ENCODE measurements around the gene TXNDC8. TPM values are rescaled to one million over a fixed set of nuclear protein-coding genes. Genes with fewer than 3 reads are reported as not detected.
A peak's percentile ranks its signal among the peaks of the same experiment; 100 is the strongest.

TXNDC8 gene
- total and polyA plus RNA-seq, 7 experiments from 2014 or later, result not detected

DNA sequence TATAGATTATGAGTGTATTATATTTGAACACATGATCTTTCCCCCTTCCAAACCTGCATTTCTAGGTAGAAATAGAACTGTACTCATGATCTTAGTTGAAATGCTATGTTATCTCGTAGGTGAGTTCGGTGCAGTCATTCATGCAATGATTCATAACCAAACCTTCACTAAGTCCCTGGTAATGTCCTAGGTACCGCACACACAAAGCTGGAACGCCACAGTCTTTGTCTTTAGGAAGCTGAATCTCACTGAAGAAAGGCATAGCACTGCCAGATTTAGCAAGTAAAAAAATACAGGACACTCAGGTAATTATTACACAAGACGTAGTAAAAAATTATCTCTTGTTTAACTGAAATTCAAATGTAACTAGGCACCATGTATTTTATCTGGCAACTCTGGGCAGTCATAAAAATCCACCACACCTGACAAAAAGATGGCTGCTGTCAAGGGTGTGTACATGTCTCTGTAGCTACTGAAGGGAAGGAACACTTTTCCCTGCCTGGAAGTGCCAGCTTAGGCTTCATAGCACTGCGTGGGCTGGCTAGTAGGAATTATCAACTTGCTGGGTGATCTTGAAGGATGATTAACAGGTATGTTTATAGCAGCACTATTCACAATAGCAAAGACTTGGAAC lies 53.3 kb downstream of the TXNDC8 start:
- no peak for ATAC-seq
- no peak overlapping the region for H3K4me3 ChIP-seq (ENCODE audit: low read length)
- H3K27me3 ChIP-seq (ENCODE audit: control insufficient read depth in 2 of 2, insufficient read depth in 2 of 2, low read length in 2 of 2), result no peaks in the 10 kb centered on the region
- H3K9me3 ChIP-seq (ENCODE audit: control insufficient read depth in 2 of 3, low read length in 3 of 3), result no peaks in the 10 kb centered on the region
- H3K4me1 ChIP-seq (ENCODE audit: control insufficient read depth in 2 of 2, insufficient read depth in 2 of 2, low read length in 2 of 2), result no peaks in the 10 kb centered on the region
- no peaks in the 10 kb centered on the region for H3K36me3 Mint-ChIP-seq
- H3K27ac ChIP-seq (ENCODE audit: low read depth, low read length), result no peak overlapping the region
- H3K9me3 Mint-ChIP-seq, result peaks cover 0 to 5% (median 0%) of the 10 kb centered on the region in 11 donors
- H3K4me3 Mint-ChIP-seq, result no peak overlapping the region
- ChIA-PET CTCF (no interaction called here), POLR2A (no interaction called here)
- no peak for DNase-seq
- no peaks in the 10 kb centered on the region for H3K36me3 ChIP-seq (ENCODE audit: control insufficient read depth in 2 of 3, insufficient read depth in 3 of 3, low read length in 3 of 3)
- H3K27ac Mint-ChIP-seq, result no peak overlapping the region
- H3K27me3 Mint-ChIP-seq, result peaks cover 0 to 13% (median 5%) of the 10 kb centered on the region in 5 donors
- no peaks in the 10 kb centered on the region for H3K4me1 Mint-ChIP-seq
- intact Hi-C loops (cut with micrococcal nuclease), result no loop called here

DNA sequence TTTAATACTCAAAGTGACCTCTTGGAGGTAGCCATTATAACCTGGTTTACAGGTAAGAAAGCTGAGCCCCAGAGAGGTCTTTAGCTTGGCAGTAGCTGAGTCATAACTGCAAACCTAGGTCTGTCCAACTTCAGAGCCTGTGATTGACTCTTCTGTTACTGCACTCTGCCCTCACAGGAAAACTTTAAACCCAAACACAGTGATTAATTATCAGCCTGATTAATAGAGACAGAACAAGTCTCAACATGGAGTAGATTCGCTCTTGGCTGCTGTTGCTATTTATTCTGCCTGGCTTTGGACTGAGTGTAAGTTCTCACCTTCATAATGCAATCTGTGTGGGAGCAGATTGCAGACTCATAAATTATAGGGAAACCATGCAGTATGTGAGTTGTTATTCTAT lies 53.9 kb downstream of the TXNDC8 start:
- no peak overlapping the region for H3K4me3 Mint-ChIP-seq
- no peaks in the 10 kb centered on the region for H3K4me1 ChIP-seq (ENCODE audit: control insufficient read depth in 2 of 2, insufficient read depth in 2 of 2, low read length in 2 of 2)
- CTCF ChIA-PET, result no interaction called here
- no peak for DNase-seq
- H3K4me3 ChIP-seq (ENCODE audit: low read length), result no peak overlapping the region
- POLR2A ChIA-PET, result no interaction called here
- no peaks in the 10 kb centered on the region for H3K9me3 ChIP-seq (ENCODE audit: control insufficient read depth in 2 of 3, low read length in 3 of 3)
- intact Hi-C loops (cut with micrococcal nuclease), result no loop called here
- no peaks in the 10 kb centered on the region for H3K27me3 ChIP-seq (ENCODE audit: control insufficient read depth in 2 of 2, insufficient read depth in 2 of 2, low read length in 2 of 2)
- no peaks in the 10 kb centered on the region for H3K36me3 Mint-ChIP-seq
- H3K4me1 Mint-ChIP-seq, result peaks cover 0 to 1% (median 0%) of the 10 kb centered on the region in 7 donors
- no peaks in the 10 kb centered on the region for H3K36me3 ChIP-seq (ENCODE audit: control insufficient read depth in 2 of 3, insufficient read depth in 3 of 3, low read length in 3 of 3)
- H3K27ac Mint-ChIP-seq, result no peak overlapping the region
- peaks cover 0 to 17% (median 7%) of the 10 kb centered on the region in 5 donors for H3K27me3 Mint-ChIP-seq
- H3K9me3 Mint-ChIP-seq, result peaks cover 0 to 3% (median 0%) of the 10 kb centered on the region in 11 donors
- ATAC-seq, result no peak
- H3K27ac ChIP-seq (ENCODE audit: low read depth, low read length), result no peak overlapping the region

GRCh38 chr9:110282739-110283081 lies 55.0 kb downstream of the TXNDC8 start:
- no peaks in the 10 kb centered on the region for H3K27me3 ChIP-seq (ENCODE audit: control insufficient read depth in 2 of 2, insufficient read depth in 2 of 2, low read length in 2 of 2)
- no peaks in the 10 kb centered on the region for H3K36me3 Mint-ChIP-seq
- no peak overlapping the region for H3K27ac ChIP-seq (ENCODE audit: low read depth, low read length)
- intact Hi-C loops (cut with micrococcal nuclease), result no loop called here
- peaks cover 0 to 19% (median 7%) of the 10 kb centered on the region in 5 donors for H3K27me3 Mint-ChIP-seq
- H3K9me3 Mint-ChIP-seq, result peaks cover 0 to 3% (median 0%) of the 10 kb centered on the region in 11 donors
- no peak overlapping the region for H3K4me3 Mint-ChIP-seq
- H3K36me3 ChIP-seq (ENCODE audit: control insufficient read depth in 2 of 3, insufficient read depth in 3 of 3, low read length in 3 of 3), result no peaks in the 10 kb centered on the region
- no peaks in the 10 kb centered on the region for H3K9me3 ChIP-seq (ENCODE audit: control insufficient read depth in 2 of 3, low read length in 3 of 3)
- H3K27ac Mint-ChIP-seq, result no peak overlapping the region
- ChIA-PET POLR2A (no interaction called here), CTCF (no interaction called here)
- no peak overlapping the region for H3K4me3 ChIP-seq (ENCODE audit: low read length)
- H3K4me1 ChIP-seq (ENCODE audit: control insufficient read depth in 2 of 2, insufficient read depth in 2 of 2, low read length in 2 of 2), result no peaks in the 10 kb centered on the region
- H3K4me1 Mint-ChIP-seq, result peaks cover 0 to 2% (median 0%) of the 10 kb centered on the region in 7 donors
- no peak for DNase-seq
- no peak for ATAC-seq

DNA sequence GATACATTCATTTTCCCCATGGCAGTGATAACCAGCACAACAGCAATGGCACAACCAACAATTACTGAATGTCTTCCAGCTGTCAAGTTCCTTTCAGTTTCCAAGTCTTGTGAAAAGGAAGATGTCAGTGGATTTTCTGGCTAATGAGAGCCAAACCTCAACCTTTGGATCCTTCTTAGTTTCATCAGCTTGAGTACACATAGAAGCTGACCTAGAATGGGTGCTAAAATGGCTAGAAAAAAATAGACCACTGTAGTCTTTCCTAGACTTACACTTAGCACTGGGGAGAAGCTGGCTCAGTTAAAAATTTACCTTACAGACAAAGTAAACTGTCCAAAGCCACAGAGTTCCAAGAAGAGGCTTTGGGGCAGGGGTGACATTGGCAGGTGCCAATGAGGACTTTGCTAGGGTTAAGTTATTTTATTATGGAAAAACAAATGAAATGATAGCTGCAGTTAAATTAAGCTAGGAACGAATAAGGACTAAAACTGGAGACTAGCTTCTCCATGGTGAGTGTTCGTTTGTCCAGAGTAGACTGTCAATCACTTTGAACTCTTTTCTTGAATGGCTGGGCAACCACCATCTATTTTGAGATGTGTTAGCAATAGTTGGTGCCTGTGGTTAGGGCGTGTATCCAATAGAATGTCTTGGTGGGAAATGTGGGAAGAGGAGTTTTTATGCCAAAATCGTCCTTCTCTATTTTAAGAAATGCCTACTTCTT lies 55.5 kb downstream of the TXNDC8 start:
- H3K9me3 Mint-ChIP-seq, result peaks cover 0 to 3% (median 0%) of the 10 kb centered on the region in 11 donors
- H3K27me3 ChIP-seq (ENCODE audit: control insufficient read depth in 2 of 2, insufficient read depth in 2 of 2, low read length in 2 of 2), result no peaks in the 10 kb centered on the region
- no peak overlapping the region for H3K4me3 ChIP-seq (ENCODE audit: low read length)
- ATAC-seq, result no peak
- no peaks in the 10 kb centered on the region for H3K36me3 Mint-ChIP-seq
- no peak for DNase-seq
- no peak overlapping the region for H3K27ac ChIP-seq (ENCODE audit: low read depth, low read length)
- no peaks in the 10 kb centered on the region for H3K9me3 ChIP-seq (ENCODE audit: control insufficient read depth in 2 of 3, low read length in 3 of 3)
- H3K27ac Mint-ChIP-seq, result no peak overlapping the region
- H3K4me1 Mint-ChIP-seq, result peaks cover 0 to 2% (median 0%) of the 10 kb centered on the region in 7 donors
- intact Hi-C loops (cut with micrococcal nuclease), result no loop called here
- H3K4me3 Mint-ChIP-seq, result no peak overlapping the region
- peaks cover 0 to 19% (median 7%) of the 10 kb centered on the region in 5 donors for H3K27me3 Mint-ChIP-seq
- ChIA-PET POLR2A (no interaction called here), CTCF (no interaction called here)
- no peaks in the 10 kb centered on the region for H3K36me3 ChIP-seq (ENCODE audit: control insufficient read depth in 2 of 3, insufficient read depth in 3 of 3, low read length in 3 of 3)
- H3K4me1 ChIP-seq (ENCODE audit: control insufficient read depth in 2 of 2, insufficient read depth in 2 of 2, low read length in 2 of 2), result no peaks in the 10 kb centered on the region

GRCh38 chr9:110278080-110278707 lies 59.5 kb downstream of the TXNDC8 start:
- Histone ChIP-seq H3K4me3 (ENCODE audit: low read length) (no peak overlapping the region), H3K36me3 (ENCODE audit: control insufficient read depth in 2 of 3, insufficient read depth in 3 of 3, low read length in 3 of 3) (no peaks in the 10 kb centered on the region), H3K9me3 (ENCODE audit: control insufficient read depth in 2 of 3, low read length in 3 of 3) (no peaks in the 10 kb centered on the region), H3K4me1 (ENCODE audit: control insufficient read depth in 2 of 2, insufficient read depth in 2 of 2, low read length in 2 of 2) (no peaks in the 10 kb centered on the region), H3K27me3 (ENCODE audit: control insufficient read depth in 2 of 2, insufficient read depth in 2 of 2, low read length in 2 of 2) (no peaks in the 10 kb centered on the region), H3K27ac (ENCODE audit: low read depth, low read length) (no peak overlapping the region)
- ATAC-seq (no peak), DNase-seq (no peak)
- Mint-ChIP-seq H3K9me3 (peaks cover 0 to 3% (median 0%) of the 10 kb centered on the region in 11 donors), H3K4me3 (no peak overlapping the region), H3K27ac (no peak overlapping the region), H3K27me3 (peaks cover 0 to 10% (median 8%) of the 10 kb centered on the region in 5 donors), H3K36me3 (no peaks in the 10 kb centered on the region), H3K4me1 (peaks cover 0 to 2% (median 0%) of the 10 kb centered on the region in 7 donors)
- intact Hi-C loops (cut with micrococcal nuclease), result no loop called here
- CTCF ChIA-PET, result no interaction called here
- POLR2A ChIA-PET, result no interaction called here

DNA sequence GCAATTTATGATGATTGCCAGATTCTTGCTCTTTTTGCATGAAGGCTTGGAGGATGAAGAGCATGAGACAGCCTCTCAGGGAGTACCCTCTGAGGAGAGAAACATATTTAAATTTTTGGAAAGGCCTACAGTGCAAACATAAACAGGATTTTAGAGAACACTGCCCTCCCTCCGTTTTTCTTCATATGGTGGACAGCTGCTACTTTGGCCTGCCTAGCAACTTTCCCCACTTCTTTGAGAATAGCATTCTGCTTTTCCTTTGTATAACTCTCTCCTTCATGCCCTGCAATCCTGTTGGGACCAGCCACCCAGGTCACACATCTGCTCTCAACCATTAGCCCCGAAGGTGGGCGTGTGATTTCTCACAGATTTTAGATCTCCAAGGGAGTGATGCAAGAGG lies 60.9 kb downstream of the TXNDC8 start:
- peak overlapping the region in 1 of 9 donors; percentile 46 for H3K27ac Mint-ChIP-seq
- ATAC-seq, result no peak
- no peak for DNase-seq
- Histone ChIP-seq H3K4me3 (ENCODE audit: low read length) (no peak overlapping the region), H3K27me3 (ENCODE audit: control insufficient read depth in 2 of 2, insufficient read depth in 2 of 2, low read length in 2 of 2) (no peaks in the 10 kb centered on the region), H3K9me3 (ENCODE audit: control insufficient read depth in 2 of 3, low read length in 3 of 3) (no peaks in the 10 kb centered on the region), H3K4me1 (ENCODE audit: control insufficient read depth in 2 of 2, insufficient read depth in 2 of 2, low read length in 2 of 2) (no peaks in the 10 kb centered on the region), H3K36me3 (ENCODE audit: control insufficient read depth in 2 of 3, insufficient read depth in 3 of 3, low read length in 3 of 3) (no peaks in the 10 kb centered on the region), H3K27ac (ENCODE audit: low read depth, low read length) (no peak overlapping the region)
- H3K27me3 Mint-ChIP-seq, result peaks cover 0 to 19% (median 6%) of the 10 kb centered on the region in 5 donors
- intact Hi-C loops (cut with micrococcal nuclease), result no loop called here
- H3K36me3 Mint-ChIP-seq, result no peaks in the 10 kb centered on the region
- POLR2A ChIA-PET, result no interaction called here
- CTCF ChIA-PET, result no interaction called here
- H3K9me3 Mint-ChIP-seq, result no peaks in the 10 kb centered on the region
- peak overlapping the region in 1 of 10 donors; percentile 47 for H3K4me3 Mint-ChIP-seq
- peaks cover 0 to 2% (median 0%) of the 10 kb centered on the region in 7 donors for H3K4me1 Mint-ChIP-seq

All from naive thymus-derived CD4-positive, alpha-beta T cell (primary cell).